KOPT-K1 (cell line): ENCODE results near the gene KCNAB1.
"Not testable (repeated sequence)": the region's sequence is repeated elsewhere in the genome, so short reads cannot be mapped to it uniquely, and the experiment has no call there.

Experiments
- H3K27ac ChIP-seq: fragments of 200-600 bp; sonication (generic); 2 replicates; pipeline ENCODE4 v1.5.1; 2016; ENCODE audit warnings: antibody characterized with exemption, mild to moderate bottlenecking, low read depth, low read length; ENCODE audit not compliant: poor library complexity, severe bottlenecking
- H3K36me3 ChIP-seq: fragments of 200-600 bp; sonication (generic); 2 replicates; pipeline ENCODE4 v1.5.1; 2017; ENCODE audit warnings: antibody characterized with exemption, mild to moderate bottlenecking, low read length, moderate library complexity; ENCODE audit not compliant: insufficient read depth
- H3K9me3 ChIP-seq: fragments of 200-600 bp; sonication (generic); 2 replicates; pipeline ENCODE4 v1.5.1; 2017; ENCODE audit warnings: antibody characterized with exemption, low read length, mild to moderate bottlenecking; ENCODE audit not compliant: insufficient read depth, poor library complexity, severe bottlenecking

The KCNAB1 gene

DNA sequence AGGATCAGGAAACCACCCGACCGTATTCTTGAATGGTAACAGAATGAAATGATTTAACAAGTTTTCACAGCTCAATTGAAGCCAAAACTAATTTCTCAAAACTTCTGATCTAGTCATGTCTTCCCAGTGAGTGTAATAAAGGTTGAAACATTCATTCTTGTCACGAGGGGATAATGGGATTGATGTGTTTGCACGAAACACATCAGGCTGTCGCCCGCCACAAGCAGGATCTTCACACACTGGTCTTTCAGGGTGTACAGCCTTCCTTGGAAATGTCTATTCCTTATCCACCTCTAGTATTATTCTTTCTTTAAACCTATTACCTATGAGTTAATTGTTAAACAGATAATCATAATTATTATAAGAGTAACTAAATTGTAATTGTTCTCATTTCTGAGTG is 94.3 kb downstream of the KCNAB1 start:
- Histone ChIP-seq H3K9me3 (no peaks in the 10 kb centered on the region), H3K36me3 (no peaks in the 10 kb centered on the region), H3K27ac (no peak overlapping the region)

DNA sequence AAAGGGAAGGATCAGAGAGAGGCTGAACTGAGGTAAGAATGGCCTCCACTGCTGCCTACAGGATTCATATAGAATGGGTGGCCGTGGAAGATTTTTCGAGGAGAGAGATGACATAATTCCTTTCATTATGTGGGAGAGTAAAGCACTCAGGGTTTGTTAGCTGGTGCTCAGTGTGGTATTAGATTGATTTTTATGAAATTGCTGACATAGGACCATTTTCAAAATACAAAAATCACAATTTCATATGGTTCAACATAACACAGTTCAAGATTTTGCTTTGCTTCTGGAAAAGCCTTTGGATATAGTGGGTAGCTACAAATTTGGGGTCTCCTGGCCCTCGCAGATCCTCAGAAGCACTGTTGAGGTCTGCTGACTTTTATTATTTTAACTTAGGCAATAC is 95.4 kb downstream of the KCNAB1 start:
- H3K36me3 ChIP-seq: no peaks in the 10 kb centered on the region
- H3K27ac ChIP-seq: no peak overlapping the region
- H3K9me3 ChIP-seq: no peaks in the 10 kb centered on the region

DNA sequence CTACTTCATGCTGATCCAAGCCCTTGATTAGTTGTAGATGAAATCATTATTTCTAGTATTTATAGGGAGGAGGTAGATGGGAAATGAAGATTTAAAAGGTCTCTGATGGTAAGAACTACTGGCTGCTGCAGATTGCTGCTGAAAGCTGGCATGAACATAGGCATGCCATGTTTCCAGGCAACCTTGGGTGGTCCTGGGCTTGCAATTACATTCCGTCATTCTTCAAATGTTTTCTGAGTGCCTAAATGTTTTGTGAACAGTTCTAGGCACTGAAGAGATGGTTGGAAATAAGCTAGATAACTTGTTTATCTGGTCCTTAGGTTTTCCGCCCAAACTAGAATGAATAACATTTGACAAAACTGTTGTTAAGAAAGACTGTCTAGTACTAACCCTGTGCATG is 95.8 kb downstream of the KCNAB1 start:
- Histone ChIP-seq H3K9me3 (no peaks in the 10 kb centered on the region), H3K27ac (no peak overlapping the region), H3K36me3 (no peaks in the 10 kb centered on the region)

DNA sequence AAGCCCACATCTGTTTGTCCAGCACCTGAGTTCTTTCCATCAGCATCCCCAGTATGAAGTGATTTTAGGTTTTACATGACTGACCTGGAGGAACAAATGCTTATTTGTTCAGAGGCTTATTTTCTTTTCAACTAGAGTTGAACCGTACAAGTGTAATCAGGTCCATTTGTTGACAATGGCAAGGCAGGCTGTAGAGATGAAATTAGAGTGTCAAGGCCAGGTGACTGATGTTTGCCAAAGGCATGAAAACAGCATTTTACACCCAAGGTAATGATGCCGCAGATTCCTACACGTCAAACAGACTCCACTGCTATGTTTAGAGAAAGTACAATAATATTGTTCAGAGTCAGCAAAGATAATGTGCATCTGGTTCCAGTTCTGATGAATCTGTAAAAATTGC is 96.5 kb downstream of the KCNAB1 start:
- Histone ChIP-seq H3K27ac (no peak overlapping the region), H3K36me3 (no peaks in the 10 kb centered on the region), H3K9me3 (no peaks in the 10 kb centered on the region)

DNA sequence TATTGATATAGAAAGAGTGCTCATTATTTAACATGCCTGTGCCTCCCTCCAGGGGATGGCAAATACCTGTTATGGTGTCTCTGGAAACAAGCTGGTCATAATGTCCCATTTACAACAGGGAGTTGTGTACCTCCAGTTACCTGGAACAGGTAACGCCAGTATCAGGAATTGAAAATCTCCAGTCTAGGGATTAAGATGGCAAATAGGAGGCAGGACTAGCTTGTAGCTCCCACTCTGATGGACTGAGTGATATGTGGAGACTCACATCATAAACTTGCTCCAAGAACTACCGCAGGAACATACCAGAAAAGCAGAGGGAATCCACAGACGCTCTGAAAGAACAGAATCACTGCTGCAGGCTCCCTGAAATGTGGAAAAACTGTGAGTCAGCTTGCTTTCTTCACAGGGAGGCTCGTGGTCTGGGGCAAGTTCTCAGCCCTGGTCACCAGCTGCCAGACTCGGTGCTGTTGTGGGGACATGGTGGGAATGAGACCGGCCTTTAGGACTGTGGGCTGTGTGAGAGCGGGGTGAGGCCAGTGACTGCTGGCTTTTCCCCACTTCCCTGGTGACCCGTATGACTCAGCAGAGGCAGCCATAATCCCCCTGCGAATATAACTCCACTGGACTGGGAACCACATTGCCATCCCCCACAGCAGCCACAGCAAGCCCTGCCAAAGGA is 97.4 kb downstream of the KCNAB1 start:
- Histone ChIP-seq H3K9me3 (no peaks in the 10 kb centered on the region), H3K27ac (no peak overlapping the region)

DNA sequence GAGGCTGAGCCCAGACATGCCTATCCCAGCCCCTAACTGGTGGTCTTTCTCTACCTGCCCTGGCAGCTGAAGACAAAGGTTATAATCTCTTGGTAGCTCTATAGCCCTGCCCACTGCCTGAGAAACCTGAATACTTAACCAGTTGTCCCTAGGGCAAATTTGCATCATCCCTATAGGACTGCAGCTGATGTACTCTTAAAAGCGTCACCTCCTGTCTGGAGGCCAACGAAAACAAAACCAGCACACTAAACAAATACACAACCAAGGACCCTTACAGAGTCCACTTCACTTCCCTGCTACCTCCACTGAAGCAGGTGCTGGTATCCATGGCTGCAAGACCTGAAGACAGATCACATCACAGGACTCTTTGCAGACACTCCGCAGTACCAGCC is 98.0 kb downstream of the KCNAB1 start:
- H3K36me3 ChIP-seq: no peaks in the 10 kb centered on the region
- H3K9me3 ChIP-seq: no peaks in the 10 kb centered on the region
- H3K27ac ChIP-seq: no peak overlapping the region

More for the DNA sequence above, 97.4 kb downstream of the KCNAB1 start:
- H3K36me3 ChIP-seq: no peaks in the 10 kb centered on the region

DNA sequence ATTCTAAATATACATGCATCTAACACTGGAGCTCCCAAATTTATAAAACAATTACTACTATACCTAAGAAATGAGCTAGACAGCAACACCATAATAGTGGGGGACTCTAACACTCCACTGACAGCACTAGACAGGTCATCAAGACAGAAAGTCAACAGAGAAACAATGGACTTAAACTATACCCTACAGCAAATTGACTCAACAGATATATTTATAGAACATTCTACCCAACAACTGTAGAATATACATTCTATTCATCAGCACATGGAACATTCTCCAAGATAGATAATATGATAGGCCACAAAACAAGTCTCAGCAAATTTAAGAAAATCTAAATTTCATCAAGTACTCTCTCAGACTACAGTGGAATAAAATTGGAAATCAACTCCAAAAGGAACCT is 102.0 kb downstream of the KCNAB1 start:
- not testable (repeated sequence) for H3K36me3 ChIP-seq, H3K9me3 ChIP-seq, H3K27ac ChIP-seq

DNA sequence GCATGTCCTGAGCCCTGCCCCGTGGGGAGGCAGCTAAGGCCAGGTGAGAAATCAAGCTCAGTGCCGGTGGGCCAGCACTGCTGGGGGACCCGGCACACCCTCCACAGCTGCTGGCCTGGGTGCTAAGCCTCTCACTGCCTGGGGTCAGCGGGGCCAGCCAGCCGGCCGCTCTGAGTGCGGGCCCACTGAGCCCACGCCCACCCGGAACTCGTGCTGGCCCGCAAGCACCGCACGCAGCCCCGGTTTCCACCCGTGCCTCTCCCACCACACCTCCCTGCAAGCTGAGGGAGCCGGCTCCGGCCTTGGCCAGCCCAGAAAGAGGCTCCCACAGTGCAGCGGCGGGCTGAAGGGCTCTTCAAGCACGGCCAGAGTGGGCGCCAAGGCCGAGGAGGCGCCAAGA is 103.7 kb downstream of the KCNAB1 start:
- not testable (repeated sequence) for H3K36me3 ChIP-seq, H3K27ac ChIP-seq, H3K9me3 ChIP-seq

DNA sequence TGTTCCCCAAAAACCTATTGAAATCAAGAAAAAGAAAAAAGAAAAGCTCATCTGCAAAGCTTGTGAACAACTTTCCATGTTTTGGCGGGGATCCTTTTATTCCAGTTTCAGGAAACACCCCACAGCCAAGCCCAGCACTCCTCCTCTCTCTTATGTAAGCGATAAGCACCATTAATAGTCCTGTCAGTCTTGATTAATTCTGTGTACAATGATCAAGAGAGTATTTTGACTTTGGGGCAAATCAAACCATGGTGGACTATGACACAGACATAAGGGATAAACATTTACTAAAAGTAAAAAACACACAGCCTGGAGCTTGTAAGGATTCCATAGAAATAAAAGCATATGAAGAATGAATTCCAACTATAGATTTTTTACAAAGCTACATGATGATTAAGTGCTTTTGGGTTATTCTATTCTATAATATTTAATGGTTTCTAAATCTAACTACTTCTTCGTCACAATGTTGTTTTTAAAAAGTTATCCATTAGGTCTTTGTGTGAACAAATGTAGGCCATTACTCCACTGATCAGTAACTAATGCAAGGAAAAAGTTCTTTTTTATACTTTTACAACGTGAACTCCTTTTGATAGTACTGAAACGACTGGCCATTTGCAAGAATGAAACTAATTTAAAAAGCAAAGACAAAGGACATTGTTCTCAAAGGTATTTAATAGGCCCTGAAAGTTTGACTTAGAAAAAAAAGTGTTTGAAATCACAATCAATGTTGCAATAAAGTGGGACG is 106.5 kb downstream of the KCNAB1 start:
- Histone ChIP-seq H3K9me3 (no peaks in the 10 kb centered on the region), H3K36me3 (no peaks in the 10 kb centered on the region), H3K27ac (no peak overlapping the region)

DNA sequence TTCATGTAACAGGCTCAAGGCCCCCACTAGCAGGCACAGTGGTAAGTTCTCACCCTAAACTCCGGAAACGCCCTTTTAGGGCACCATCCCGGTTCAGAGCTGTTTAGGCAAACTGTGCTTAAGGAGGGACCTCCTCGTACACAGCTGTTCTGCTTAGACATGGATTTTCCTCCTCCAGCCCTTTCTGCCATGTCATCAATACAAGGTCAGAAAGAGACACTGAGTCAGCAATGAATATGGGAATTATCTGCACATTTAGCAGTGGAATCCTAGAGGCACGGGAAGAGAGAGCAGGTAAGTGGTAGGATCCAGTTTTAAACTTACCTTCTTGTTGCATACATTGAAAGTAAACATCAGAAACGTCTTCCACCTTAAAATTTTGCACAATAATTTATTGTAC is 107.3 kb downstream of the KCNAB1 start:
- Histone ChIP-seq H3K9me3 (no peaks in the 10 kb centered on the region), H3K27ac (no peak overlapping the region), H3K36me3 (no peaks in the 10 kb centered on the region)

DNA sequence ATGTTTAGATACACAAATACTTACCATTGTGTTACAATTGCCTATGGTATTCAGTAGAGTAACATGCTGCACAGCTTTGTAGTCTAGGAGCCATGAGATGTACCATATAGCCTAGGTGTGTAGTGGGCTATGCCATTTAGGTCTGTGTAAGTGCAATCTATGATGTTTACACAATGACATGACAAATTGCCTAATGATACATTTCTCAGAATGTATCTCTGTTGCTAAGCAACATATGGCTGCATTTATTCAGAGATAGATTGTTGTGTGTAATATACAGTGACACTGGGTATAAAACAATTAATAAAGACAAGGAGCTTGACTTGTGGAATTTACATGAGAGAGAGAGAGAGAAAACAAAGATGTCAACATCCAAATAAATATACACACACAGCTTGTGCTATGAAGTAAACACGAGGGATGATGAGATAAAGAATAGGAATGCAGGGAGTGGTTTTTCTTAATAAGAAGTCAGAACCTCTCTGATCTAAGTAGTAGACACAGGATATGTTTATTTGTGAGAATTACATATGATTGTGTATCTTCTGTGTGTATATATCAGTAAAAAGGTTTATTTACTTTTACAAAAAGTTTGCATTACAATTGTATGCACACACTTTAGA is 110.0 kb downstream of the KCNAB1 start:
- Histone ChIP-seq H3K9me3 (no peaks in the 10 kb centered on the region), H3K27ac (no peak overlapping the region)

DNA sequence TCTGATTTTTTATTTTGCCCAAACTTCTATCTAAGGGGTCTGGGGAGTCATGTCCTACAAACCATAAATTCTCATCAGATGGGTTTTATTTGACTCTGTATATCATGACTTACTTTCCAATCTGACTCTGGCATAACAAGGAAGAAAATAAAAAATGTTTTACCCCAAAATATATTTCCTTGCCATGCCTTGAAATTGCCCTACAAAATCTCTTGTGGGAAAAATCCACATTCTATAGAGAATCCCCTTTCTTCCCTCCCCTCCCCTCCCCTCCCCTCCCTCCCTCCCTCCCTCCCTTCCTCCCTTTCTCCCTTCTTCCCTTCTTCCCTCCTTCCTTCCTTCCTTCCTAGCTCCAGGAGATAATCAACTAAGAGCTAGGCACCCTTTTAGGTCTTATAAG is 110.8 kb downstream of the KCNAB1 start:
- H3K36me3 ChIP-seq, H3K9me3 ChIP-seq, H3K27ac ChIP-seq: not testable (repeated sequence)

More for the DNA sequence above, 110.0 kb downstream of the KCNAB1 start:
- no peaks in the 10 kb centered on the region for H3K36me3 ChIP-seq

DNA sequence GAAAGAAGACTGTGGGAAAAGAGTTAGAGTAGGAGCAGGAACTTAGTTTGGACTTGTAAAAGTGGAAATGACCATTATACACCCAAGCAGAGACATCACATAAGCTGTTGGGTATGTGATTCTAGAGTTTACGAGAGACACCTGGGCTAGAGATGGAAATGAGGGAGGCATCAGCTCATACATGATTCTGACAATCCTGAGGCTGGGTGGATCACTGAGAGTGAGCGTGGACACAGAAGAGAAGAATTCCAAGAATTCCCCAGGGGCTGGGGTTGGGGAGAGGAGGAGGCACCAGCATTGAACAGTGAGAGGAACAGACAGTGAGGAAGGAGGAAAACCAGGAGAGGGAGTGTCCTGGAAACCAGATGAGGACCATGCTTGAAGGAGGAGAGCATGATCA is 113.5 kb downstream of the KCNAB1 start:
- Histone ChIP-seq H3K9me3 (no peaks in the 10 kb centered on the region), H3K27ac (no peak overlapping the region), H3K36me3 (no peaks in the 10 kb centered on the region)

DNA sequence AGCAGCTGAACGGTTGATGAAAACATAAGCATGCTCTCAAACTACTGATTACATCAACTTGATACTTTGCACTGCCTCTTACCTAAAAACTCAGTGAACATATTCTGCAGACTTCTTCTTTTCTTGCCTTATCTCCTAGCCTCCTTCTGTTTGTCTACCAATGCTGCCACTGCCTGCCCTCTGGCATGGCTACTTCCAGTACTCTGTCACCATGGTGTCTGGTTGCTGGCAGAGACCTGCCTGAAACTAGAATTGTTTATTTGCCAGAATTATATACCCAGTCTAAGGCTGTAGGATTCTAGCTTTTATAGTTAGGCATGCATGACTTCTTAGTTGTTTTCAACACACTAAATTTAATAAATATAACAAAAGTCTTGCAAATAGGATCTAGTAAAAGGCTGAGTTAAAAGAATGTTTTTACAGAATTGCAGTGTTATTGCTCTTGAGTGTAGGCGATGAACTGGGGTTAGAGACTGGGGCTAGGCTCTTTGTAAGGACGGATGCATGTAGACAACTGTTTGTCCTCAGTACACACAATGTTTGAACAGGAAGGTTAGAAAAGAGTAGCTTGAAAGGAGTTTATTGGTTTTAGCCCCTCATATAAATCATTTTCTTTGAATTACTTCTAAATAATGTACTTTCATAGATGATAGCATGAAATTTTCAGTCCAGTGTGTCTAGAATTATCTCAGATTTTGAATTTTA is 116.3 kb downstream of the KCNAB1 start:
- H3K36me3 ChIP-seq: no peaks in the 10 kb centered on the region
- no peaks in the 10 kb centered on the region for H3K9me3 ChIP-seq

DNA sequence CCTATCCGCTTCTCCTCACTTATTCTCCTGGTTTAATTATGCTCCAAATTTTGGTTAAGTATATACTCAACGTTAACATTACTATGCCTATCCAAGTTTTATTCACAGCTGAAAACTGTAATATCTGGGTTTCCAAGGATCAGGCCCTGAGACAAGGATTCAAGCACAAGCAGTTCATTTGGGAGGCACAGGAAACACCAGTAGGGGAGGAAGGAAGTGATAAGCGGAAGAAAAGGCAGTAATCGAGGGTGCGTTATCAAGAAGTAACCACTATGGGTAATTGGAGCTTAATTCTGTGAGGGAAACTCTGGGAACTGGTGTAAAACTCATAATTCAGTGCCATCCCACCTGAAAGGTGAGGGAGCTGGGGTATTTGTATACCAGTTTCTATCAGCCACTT is 120.3 kb downstream of the KCNAB1 start:
- no peaks in the 10 kb centered on the region for H3K36me3 ChIP-seq
- H3K9me3 ChIP-seq: no peaks in the 10 kb centered on the region
- no peak overlapping the region for H3K27ac ChIP-seq

More for the DNA sequence above, 116.3 kb downstream of the KCNAB1 start:
- H3K27ac ChIP-seq: no peak overlapping the region
